ENCODE data around the gene NGF. TPM values are rescaled to one million over a fixed set of nuclear protein-coding genes. Genes with fewer than 3 reads are reported as not detected.
A peak's percentile ranks its signal among the peaks of the same experiment; 100 is the strongest.

Gene NGF
- total and polyA plus RNA-seq, 8 donors: 0.31 to 3.1 (median 1.8) TPM; not detected in 3

DNA sequence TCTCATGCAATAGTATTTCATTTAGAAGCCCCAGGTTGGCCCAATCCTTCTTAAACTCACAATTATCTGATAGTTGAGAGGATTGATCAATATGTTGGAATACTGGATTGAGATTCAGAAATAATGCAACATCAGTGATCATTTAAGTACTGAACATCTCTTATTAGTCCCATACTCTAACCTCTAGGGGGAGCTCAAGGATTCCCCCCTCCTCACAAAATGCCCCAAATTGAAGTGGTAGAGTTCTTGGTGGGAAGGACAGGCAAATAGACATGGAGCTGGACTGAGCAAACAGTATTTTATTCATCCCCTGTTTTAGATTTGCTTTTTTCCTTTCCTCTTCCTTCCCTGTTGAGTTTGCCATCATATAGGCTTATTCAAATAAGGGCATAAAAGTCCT is 62.8 kb downstream of the NGF start:
- TF ChIP-seq EP300 (IDR thresholded peaks at IDR 0.05) (no peak), POLR2AphosphoS5 (IDR thresholded peaks at IDR 0.05) (no peak), POLR2A (IDR thresholded peaks at IDR 0.05) (no peak)
- TF ChIP-seq, protein P1, sequence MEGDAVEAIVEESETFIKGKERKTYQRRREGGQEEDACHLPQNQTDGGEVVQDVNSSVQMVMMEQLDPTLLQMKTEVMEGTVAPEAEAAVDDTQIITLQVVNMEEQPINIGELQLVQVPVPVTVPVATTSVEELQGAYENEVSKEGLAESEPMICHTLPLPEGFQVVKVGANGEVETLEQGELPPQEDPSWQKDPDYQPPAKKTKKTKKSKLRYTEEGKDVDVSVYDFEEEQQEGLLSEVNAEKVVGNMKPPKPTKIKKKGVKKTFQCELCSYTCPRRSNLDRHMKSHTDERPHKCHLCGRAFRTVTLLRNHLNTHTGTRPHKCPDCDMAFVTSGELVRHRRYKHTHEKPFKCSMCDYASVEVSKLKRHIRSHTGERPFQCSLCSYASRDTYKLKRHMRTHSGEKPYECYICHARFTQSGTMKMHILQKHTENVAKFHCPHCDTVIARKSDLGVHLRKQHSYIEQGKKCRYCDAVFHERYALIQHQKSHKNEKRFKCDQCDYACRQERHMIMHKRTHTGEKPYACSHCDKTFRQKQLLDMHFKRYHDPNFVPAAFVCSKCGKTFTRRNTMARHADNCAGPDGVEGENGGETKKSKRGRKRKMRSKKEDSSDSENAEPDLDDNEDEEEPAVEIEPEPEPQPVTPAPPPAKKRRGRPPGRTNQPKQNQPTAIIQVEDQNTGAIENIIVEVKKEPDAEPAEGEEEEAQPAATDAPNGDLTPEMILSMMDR (IDR thresholded peaks at IDR 0.05): no peak
- Histone ChIP-seq H3K27me3 (no peaks in the 10 kb centered on the region), H3K36me3 (peaks cover 0 to 6% (median 0%) of the 10 kb centered on the region in 4 donors), H3K4me3 (no peak overlapping the region), H3K4me1 (no peaks in the 10 kb centered on the region), H3K27ac (no peak overlapping the region), H3K9me3 (peaks cover 3 to 15% (median 10%) of the 10 kb centered on the region in 4 donors)
- no peak for DNase-seq
- intact Hi-C loops (cut with DNase I; ENCODE audit: low total_unique reads): no loop called here

DNA sequence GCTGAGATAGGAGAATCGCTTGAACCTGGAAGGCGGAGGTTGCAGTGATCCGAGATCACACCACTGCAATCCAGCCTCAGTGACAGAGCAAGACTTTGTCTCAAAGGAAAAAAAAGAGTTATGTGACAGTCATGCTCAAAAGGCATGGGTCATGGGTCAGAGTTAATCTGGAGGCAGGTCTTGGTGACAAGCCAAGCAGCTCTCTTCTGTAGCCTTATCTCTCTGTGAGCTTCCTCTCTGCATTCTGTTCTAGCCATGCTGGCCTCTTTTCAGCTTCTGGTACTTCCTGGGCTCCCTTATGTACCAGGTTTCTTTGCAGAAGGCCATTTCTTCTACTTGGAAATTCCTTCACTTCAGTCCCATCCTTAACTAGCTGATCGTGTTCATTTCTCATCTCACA is 63.6 kb downstream of the NGF start:
- Histone ChIP-seq H3K36me3 (peaks cover 0 to 6% (median 0%) of the 10 kb centered on the region in 4 donors), H3K9me3 (peaks cover 3 to 15% (median 10%) of the 10 kb centered on the region in 4 donors), H3K4me3 (no peak overlapping the region), H3K27me3 (no peaks in the 10 kb centered on the region), H3K27ac (no peak overlapping the region), H3K4me1 (no peaks in the 10 kb centered on the region)
- no peak for DNase-seq
- 75 to 98% (median 93%) methylated on average over 4 of the region's 4 CpGs for WGBS, 5 donors
- intact Hi-C loops (cut with DNase I; ENCODE audit: low total_unique reads): no loop called here
- TF ChIP-seq EP300 (IDR thresholded peaks at IDR 0.05): no peak
- no peak for TF ChIP-seq POLR2AphosphoS5 (IDR thresholded peaks at IDR 0.05)
- TF ChIP-seq, protein P1 (IDR thresholded peaks at IDR 0.05): no peak
- TF ChIP-seq POLR2A (IDR thresholded peaks at IDR 0.05): no peak

DNA sequence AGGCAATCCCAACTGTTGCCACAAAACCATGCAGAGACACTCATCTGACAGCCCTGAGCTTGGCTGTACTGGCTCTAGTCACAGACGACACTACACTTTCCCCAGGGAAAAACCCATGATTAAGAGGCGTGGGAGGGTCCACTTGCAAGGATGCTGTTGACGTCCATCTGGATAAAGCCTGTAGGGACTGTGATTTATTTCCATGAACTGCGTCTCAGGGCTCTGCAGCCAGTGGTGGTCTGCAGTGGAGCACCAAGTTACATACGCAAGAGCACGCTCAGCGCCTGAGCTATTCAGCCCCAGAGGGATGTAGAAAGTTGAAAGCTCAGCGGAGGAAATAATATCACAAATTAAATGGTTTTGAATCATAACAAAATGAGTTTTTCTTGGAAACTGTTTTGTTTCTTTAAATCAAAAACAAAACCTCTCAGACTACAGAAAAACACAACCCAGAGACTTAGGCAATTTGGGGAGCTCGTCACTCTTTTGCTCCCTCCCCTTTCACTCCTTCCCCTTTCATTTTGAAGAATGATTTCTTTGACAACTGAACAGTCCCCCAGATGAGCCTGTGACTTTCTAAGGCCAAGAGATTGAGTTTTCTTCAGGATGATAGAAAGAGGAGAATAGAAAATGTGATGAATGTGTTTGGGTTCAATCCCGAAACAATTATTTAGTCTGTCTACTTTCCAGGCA is 71.2 kb downstream of the NGF start:
- H3K27ac ChIP-seq: no peak overlapping the region
- no peaks in the 10 kb centered on the region for H3K9me3 ChIP-seq
- intact Hi-C loops (cut with DNase I; ENCODE audit: low total_unique reads): no loop called here
- WGBS, 5 donors: 74 to 85% (median 82%) methylated on average over 10 of the region's 10 CpGs
- no peak overlapping the region for H3K4me3 ChIP-seq
- no peak for TF ChIP-seq POLR2A (IDR thresholded peaks at IDR 0.05)
- no peak for TF ChIP-seq EP300 (IDR thresholded peaks at IDR 0.05)
- TF ChIP-seq POLR2AphosphoS5 (IDR thresholded peaks at IDR 0.05): no peak
- TF ChIP-seq, protein P1 (IDR thresholded peaks at IDR 0.05): no peak
- no peaks in the 10 kb centered on the region for H3K27me3 ChIP-seq
- no peaks in the 10 kb centered on the region for H3K36me3 ChIP-seq
- peak in 1 of 2 donors; percentile 69 for DNase-seq
- no peaks in the 10 kb centered on the region for H3K4me1 ChIP-seq

DNA sequence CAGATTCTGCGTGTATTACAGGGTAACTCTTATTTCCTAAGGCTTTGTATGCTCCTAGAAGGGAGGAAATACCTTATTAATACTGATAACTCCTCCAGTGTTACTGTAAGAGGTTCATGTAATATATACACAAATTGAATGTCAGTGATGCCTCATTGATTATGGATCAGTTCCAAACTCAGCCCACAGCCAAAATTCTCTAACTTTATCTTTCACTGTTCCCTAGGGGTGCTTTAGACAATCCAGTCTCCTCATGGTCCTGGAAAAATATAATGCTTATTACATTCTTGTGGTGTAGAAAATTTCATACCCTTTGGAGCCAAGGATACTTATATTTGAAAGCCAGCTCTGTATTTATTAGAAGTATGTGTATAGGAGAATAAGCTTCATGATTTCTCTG is 73.0 kb downstream of the NGF start:
- Histone ChIP-seq H3K36me3 (no peaks in the 10 kb centered on the region), H3K27me3 (no peaks in the 10 kb centered on the region), H3K4me3 (no peak overlapping the region), H3K4me1 (peaks cover 0 to 3% (median 0%) of the 10 kb centered on the region in 4 donors), H3K9me3 (no peaks in the 10 kb centered on the region), H3K27ac (no peak overlapping the region)
- 68 to 90% (median 73%) methylated on average over 1 of the region's 1 CpG for WGBS, 5 donors
- TF ChIP-seq POLR2AphosphoS5 (IDR thresholded peaks at IDR 0.05) (no peak), POLR2A (IDR thresholded peaks at IDR 0.05) (no peak), EP300 (IDR thresholded peaks at IDR 0.05) (no peak)
- TF ChIP-seq, protein P1 (IDR thresholded peaks at IDR 0.05): no peak
- DNase-seq: no peak
- intact Hi-C loops (cut with DNase I; ENCODE audit: low total_unique reads): no loop called here

All from stomach (tissue), 9 donors.